HUES48 (cell line): ENCODE data around the gene PRKCA.
A peak's percentile ranks its signal among the peaks of the same experiment; 100 is the strongest.
"Not testable (repeated sequence)": the region's sequence is repeated elsewhere in the genome, so short reads cannot be mapped to it uniquely, and the experiment has no call there.

Source experiments
- H3K27ac ChIP-seq: one replicate; pipeline ENCODE4 v1.7.0; 2013; ENCODE audit warnings: low read depth, low read length, inconsistent platforms
- H3K27me3 ChIP-seq: 2 replicates; pipeline ENCODE4 v1.6.1; 2013; ENCODE audit warnings: mild to moderate bottlenecking, low read length; ENCODE audit not compliant: control insufficient read depth, insufficient read depth
- H3K36me3 ChIP-seq: 2 replicates; pipeline ENCODE4 v1.6.1; 2013; ENCODE audit warnings: low read length; ENCODE audit not compliant: control insufficient read depth, insufficient read depth
- H3K4me1 ChIP-seq: 2 replicates; pipeline ENCODE4 v1.6.1; 2013; ENCODE audit warnings: mild to moderate bottlenecking, low read length; ENCODE audit not compliant: control insufficient read depth, insufficient read depth
- H3K4me3 ChIP-seq: 2 replicates; pipeline ENCODE4 v1.5.1; 2013; ENCODE audit warnings: mild to moderate bottlenecking, low read depth, low read length
- H3K9ac ChIP-seq: 2 replicates; pipeline ENCODE4 v1.6.1; 2013; ENCODE audit warnings: mild to moderate bottlenecking, low read depth, low read length, moderate library complexity
- H3K9me3 ChIP-seq: 2 replicates; pipeline ENCODE4 v1.6.1; 2013; ENCODE audit warnings: low read length; ENCODE audit not compliant: control insufficient read depth, insufficient read depth

The PRKCA gene

GRCh38 chr17:66353937-66354401 is 51.6 kb downstream of the PRKCA start:
- Histone ChIP-seq H3K9me3 (no peaks in the 10 kb centered on the region), H3K27ac (no peak overlapping the region), H3K4me1 (peaks cover 22% of the 10 kb centered on the region; the same call in 1 of the 2 replicates), H3K9ac (no peak overlapping the region), H3K36me3 (no peaks in the 10 kb centered on the region), H3K27me3 (no peaks in the 10 kb centered on the region), H3K4me3 (no peak overlapping the region)

GRCh38 chr17:66354472-66354871 is 52.1 kb downstream of the PRKCA start:
- no peak overlapping the region for H3K4me3 ChIP-seq
- H3K4me1 ChIP-seq: peaks cover 21% of the 10 kb centered on the region; the same call in 1 of the 2 replicates
- H3K27ac ChIP-seq: no peak overlapping the region
- no peaks in the 10 kb centered on the region for H3K36me3 ChIP-seq
- H3K9me3 ChIP-seq: no peaks in the 10 kb centered on the region
- H3K9ac ChIP-seq: no peak overlapping the region
- H3K27me3 ChIP-seq: no peaks in the 10 kb centered on the region

- H3K9ac ChIP-seq: no peak overlapping the region
- H3K4me3 ChIP-seq: no peak overlapping the region
- H3K4me1 ChIP-seq: peaks cover 16% of the 10 kb centered on the region; the same call in 1 of the 2 replicates
- H3K36me3 ChIP-seq: no peaks in the 10 kb centered on the region
- H3K27ac ChIP-seq: no peak overlapping the region
- no peaks in the 10 kb centered on the region for H3K9me3 ChIP-seq
- H3K27me3 ChIP-seq: no peaks in the 10 kb centered on the region
Observed at GRCh38 chr17:66354981-66355380, 52.6 kb downstream of the PRKCA start.

GRCh38 chr17:66355510-66355909 is 53.1 kb downstream of the PRKCA start:
- Histone ChIP-seq H3K4me1 (peaks cover 18% of the 10 kb centered on the region; the same call in 1 of the 2 replicates), H3K9ac (no peak overlapping the region), H3K27ac (no peak overlapping the region), H3K4me3 (no peak overlapping the region), H3K27me3 (no peaks in the 10 kb centered on the region), H3K9me3 (no peaks in the 10 kb centered on the region), H3K36me3 (no peaks in the 10 kb centered on the region)

GRCh38 chr17:66357037-66357436 is 54.6 kb downstream of the PRKCA start:
- no peaks in the 10 kb centered on the region for H3K9me3 ChIP-seq
- H3K4me3 ChIP-seq: no peak overlapping the region
- H3K27me3 ChIP-seq: no peaks in the 10 kb centered on the region
- no peaks in the 10 kb centered on the region for H3K36me3 ChIP-seq
- H3K9ac ChIP-seq: no peak overlapping the region
- H3K4me1 ChIP-seq: peaks cover 19% of the 10 kb centered on the region; the same call in 1 of the 2 replicates
- no peak overlapping the region for H3K27ac ChIP-seq

GRCh38 chr17:66359351-66359750 is 56.9 kb downstream of the PRKCA start:
- Histone ChIP-seq H3K36me3 (no peaks in the 10 kb centered on the region), H3K9ac (no peak overlapping the region), H3K27ac (no peak overlapping the region), H3K4me3 (no peak overlapping the region), H3K9me3 (no peaks in the 10 kb centered on the region), H3K4me1 (peaks cover 14% of the 10 kb centered on the region; the same call in 1 of the 2 replicates), H3K27me3 (no peaks in the 10 kb centered on the region)

- H3K27ac ChIP-seq, H3K4me3 ChIP-seq, H3K27me3 ChIP-seq, H3K9me3 ChIP-seq, H3K36me3 ChIP-seq, H3K9ac ChIP-seq: not testable (repeated sequence)
- H3K4me1 ChIP-seq: peaks cover 19% of the 10 kb centered on the region
Observed at GRCh38 chr17:66360961-66361565, 58.6 kb downstream of the PRKCA start.

GRCh38 chr17:66364508-66364907 is 62.1 kb downstream of the PRKCA start:
- Histone ChIP-seq H3K27me3 (no peaks in the 10 kb centered on the region), H3K27ac (no peak overlapping the region), H3K4me1 (peaks cover 28% of the 10 kb centered on the region), H3K9ac (no peak overlapping the region), H3K36me3 (no peaks in the 10 kb centered on the region), H3K4me3 (no peak overlapping the region), H3K9me3 (no peaks in the 10 kb centered on the region)

- H3K4me1 ChIP-seq: peaks cover 28% of the 10 kb centered on the region
- no peaks in the 10 kb centered on the region for H3K36me3 ChIP-seq
- H3K27me3 ChIP-seq: no peaks in the 10 kb centered on the region
- H3K9me3 ChIP-seq: no peaks in the 10 kb centered on the region
- no peak overlapping the region for H3K4me3 ChIP-seq
- no peak overlapping the region for H3K9ac ChIP-seq
- peak overlapping the region; percentile 40 for H3K27ac ChIP-seq
Observed at GRCh38 chr17:66364990-66365490, 62.6 kb downstream of the PRKCA start.

GRCh38 chr17:66365903-66366302 is 63.5 kb downstream of the PRKCA start:
- Histone ChIP-seq H3K9me3 (no peaks in the 10 kb centered on the region), H3K9ac (no peak overlapping the region), H3K27ac (peak overlapping the region; percentile 40), H3K27me3 (no peaks in the 10 kb centered on the region), H3K4me1 (peaks cover 24% of the 10 kb centered on the region), H3K36me3 (no peaks in the 10 kb centered on the region), H3K4me3 (no peak overlapping the region)

GRCh38 chr17:66367107-66367506 is 64.7 kb downstream of the PRKCA start:
- Histone ChIP-seq H3K4me3 (no peak overlapping the region), H3K4me1 (peaks cover 24% of the 10 kb centered on the region)

More at GRCh38 chr17:66367107-66367506, 64.7 kb downstream of the PRKCA start:
- H3K27ac ChIP-seq: no peak overlapping the region
- H3K9ac ChIP-seq: no peak overlapping the region
- H3K9me3 ChIP-seq: no peaks in the 10 kb centered on the region
- H3K27me3 ChIP-seq: no peaks in the 10 kb centered on the region
- H3K36me3 ChIP-seq: no peaks in the 10 kb centered on the region
